Activated B cell treated with CpG ODN at 0.5 μM for 24 hours (primary cell): ENCODE data around the gene BPTF. TPM values are rescaled to one million over a fixed set of nuclear protein-coding genes. Genes with fewer than 3 reads are reported as not detected.
"Not testable (repeated sequence)": the region's sequence is repeated elsewhere in the genome, so short reads cannot be mapped to it uniquely, and the experiment has no call there.

Experiments
- ATAC-seq: fragments of 200-7000 bp; cut with Tn5 transposase; one replicate; pipeline ENCODE4 v1.10.0; 2021; ENCODE audit warnings: low read depth, mild to moderate bottlenecking, moderate library complexity
- CTCF ChIA-PET: fragments of 350-600 bp; sonication (Branson Sonifier 250); formaldehyde crosslinking; loops from one replicate; lab custom pipeline; 2021; ENCODE audit warnings: antibody characterized with exemption; lab: Charles Lee
- POLR2A ChIA-PET: fragments of 350-600 bp; sonication (Branson Sonifier 250); formaldehyde crosslinking; loops from one replicate; lab custom pipeline; 2021; ENCODE audit warnings: antibody characterized with exemption; lab: Charles Lee
- DNase-seq: peaks from one replicate; pipeline ENCODE4 v3.0.0; 2022
- H3K27ac Mint-ChIP-seq: one replicate; pipeline ENCODE4 v1.8.0; 2020; ENCODE audit warnings: mixed read lengths
- H3K27me3 Mint-ChIP-seq: one replicate; pipeline ENCODE4 v1.8.0; 2021; ENCODE audit warnings: mixed read lengths
- H3K36me3 Mint-ChIP-seq: one replicate; pipeline ENCODE4 v1.8.0; 2021; ENCODE audit warnings: low read depth, mixed read lengths
- H3K4me1 Mint-ChIP-seq: one replicate; pipeline ENCODE4 v1.8.0; 2021; ENCODE audit warnings: mixed read lengths
- H3K4me3 Mint-ChIP-seq: one replicate; pipeline ENCODE4 v1.8.0; 2020; ENCODE audit warnings: mild to moderate bottlenecking, mixed read lengths
- H3K9me3 Mint-ChIP-seq: one replicate; pipeline ENCODE4 v1.8.0; 2020; ENCODE audit warnings: mixed read lengths
- CTCF ChIP-seq: fragments of 200-600 bp; IDR thresholded peaks from one replicate; pipeline ENCODE4 v1.8.0; 2022; ENCODE audit warnings: antibody characterized with exemption, mild to moderate bottlenecking
- intact Hi-C: fragments of 100-400 bp; cut with micrococcal nuclease; formaldehyde crosslinking; loops from one replicate; pipeline ENCODE4 v1.15.1; 2024
- total RNA-seq: library from RNA; stranded (reverse); gene quantifications from 2 replicates; pipeline ENCODE4 v1.2.3, GENCODE V29; 2022

Gene BPTF
- total RNA-seq, 1 donor from 2014 or later: 174 TPM

GRCh38 chr17:68019675-68020408 is 194.5 kb downstream of the BPTF start:
- ChIA-PET POLR2A (interaction anchor here (0.5 to 2.0 kb wide), 12 partner anchors 16 to 437 kb away, joined by 3 to 19 read pairs (median 4); partner anchors contain the start of genes C17orf58 and KPNA2), CTCF (interaction anchor here (0.9 to 1.8 kb wide), 3 partner anchors 9 to 427 kb away, joined by 3 to 7 read pairs (median 5); partner anchors contain the start of gene KPNA2)
- peak overlapping the region; percentile 90 for H3K27ac Mint-ChIP-seq
- no peaks in the 10 kb centered on the region for H3K9me3 Mint-ChIP-seq
- H3K4me3 Mint-ChIP-seq: peak overlapping the region; percentile 90
- peaks cover 14% of the 10 kb centered on the region for H3K4me1 Mint-ChIP-seq
- H3K27me3 Mint-ChIP-seq: peaks cover 2% of the 10 kb centered on the region
- peaks cover 4% of the 10 kb centered on the region for H3K36me3 Mint-ChIP-seq
- DNase-seq: peak; percentile 99
- intact Hi-C loops: loop anchor here (1.0 to 5.0 kb wide), 5 partner anchors 15 to 492 kb away; partner anchors contain the start of genes KPNA2, PRKAR1A and WIPI1
- TF ChIP-seq CTCF: no peak
- ATAC-seq: peak; percentile 90

GRCh38 chr17:68020409-68020756 is 195.1 kb downstream of the BPTF start:
- Mint-ChIP-seq H3K27ac (peak overlapping the region; percentile 90), H3K27me3 (peaks cover 2% of the 10 kb centered on the region), H3K4me1 (peaks cover 14% of the 10 kb centered on the region), H3K4me3 (peak overlapping the region; percentile 90), H3K9me3 (no peaks in the 10 kb centered on the region), H3K36me3 (peaks cover 4% of the 10 kb centered on the region)
- no peak for TF ChIP-seq CTCF
- no peak for ATAC-seq
- POLR2A ChIA-PET: interaction anchor here (0.8 to 2.0 kb wide), 8 partner anchors 16 to 229 kb away, joined by 3 to 19 read pairs (median 4); partner anchors contain the start of genes C17orf58 and KPNA2
- intact Hi-C loops: loop anchor here (1.0 to 5.0 kb wide), 4 partner anchors 15 to 492 kb away; partner anchors contain the start of genes KPNA2 and PRKAR1A
- no peak for DNase-seq
- CTCF ChIA-PET: interaction anchor here (0.9 to 1.8 kb wide), 3 partner anchors 10 to 427 kb away, joined by 3 to 7 read pairs (median 5); partner anchors contain the start of gene KPNA2

GRCh38 chr17:68020791-68021190 is 195.5 kb downstream of the BPTF start:
- not testable (repeated sequence) for ATAC-seq, H3K27me3 Mint-ChIP-seq, H3K9me3 Mint-ChIP-seq, DNase-seq, H3K36me3 Mint-ChIP-seq
- POLR2A ChIA-PET: interaction anchor here (0.7 to 2.0 kb wide), 4 partner anchors 15 to 228 kb away, joined by 4 to 19 read pairs (median 12); partner anchors contain the start of genes C17orf58 and KPNA2
- intact Hi-C loops: loop anchor here (1.0 to 5.0 kb wide), 4 partner anchors 15 to 492 kb away; partner anchors contain the start of genes KPNA2 and PRKAR1A
- peaks cover 14% of the 10 kb centered on the region for H3K4me1 Mint-ChIP-seq
- H3K4me3 Mint-ChIP-seq: peak overlapping the region; percentile 90
- CTCF ChIA-PET: interaction anchor here (1.8 kb wide), 1 partner anchor 15 kb away, joined by 5 read pairs; the partner anchor contains the start of gene KPNA2
- H3K27ac Mint-ChIP-seq: peak overlapping the region; percentile 90

GRCh38 chr17:68021963-68022362 is 196.7 kb downstream of the BPTF start:
- Mint-ChIP-seq H3K36me3 (peaks cover 4% of the 10 kb centered on the region), H3K27me3 (peaks cover 2% of the 10 kb centered on the region), H3K4me3 (no peak overlapping the region), H3K4me1 (peaks cover 14% of the 10 kb centered on the region), H3K27ac (no peak overlapping the region), H3K9me3 (no peaks in the 10 kb centered on the region)
- ChIA-PET POLR2A (no interaction called here), CTCF (no interaction called here)
- DNase-seq: no peak
- TF ChIP-seq CTCF: no peak
- intact Hi-C loops: loop anchor here (5.0 kb wide), 2 partner anchors 80 to 490 kb away; partner anchors contain the start of gene PRKAR1A
- ATAC-seq: no peak

- H3K27ac Mint-ChIP-seq, H3K9me3 Mint-ChIP-seq, CTCF ChIA-PET, H3K36me3 Mint-ChIP-seq, POLR2A ChIA-PET, H3K4me3 Mint-ChIP-seq, ATAC-seq, H3K27me3 Mint-ChIP-seq, DNase-seq: not testable (repeated sequence)
- intact Hi-C loops: loop anchor here (5.0 kb wide), 2 partner anchors 80 to 490 kb away; partner anchors contain the start of gene PRKAR1A
- peaks cover 14% of the 10 kb centered on the region for H3K4me1 Mint-ChIP-seq
Measured at GRCh38 chr17:68022547-68022946, 197.2 kb downstream of the BPTF start.
